Neuronal stem cell (in vitro differentiated cells): ENCODE measurements around the gene PNPLA3. TPM values are rescaled to one million over a fixed set of nuclear protein-coding genes. Genes with fewer than 3 reads are reported as not detected.
A peak's percentile ranks its signal among the peaks of the same experiment; 100 is the strongest.

Experiments used
- DNase-seq: peaks from one replicate; pipeline ENCODE4 v3.0.0-alpha.2; 2013; ENCODE audit warnings: low spot score
- H2AFZ ChIP-seq: one replicate; pipeline ENCODE4 v1.6.1; 2013; ENCODE audit warnings: mild to moderate bottlenecking, low read length, inconsistent platforms
- H2AK5ac ChIP-seq: 2 replicates; pipeline ENCODE4 v1.6.1; 2013; ENCODE audit warnings: low read depth, mild to moderate bottlenecking, inconsistent platforms, low read length, moderate library complexity, mixed read lengths
- H2BK120ac ChIP-seq: 2 replicates; pipeline ENCODE4 v1.6.1; 2013; ENCODE audit warnings: low read depth, mild to moderate bottlenecking, inconsistent platforms, low read length, moderate library complexity, mixed read lengths
- H2BK12ac ChIP-seq: one replicate; pipeline ENCODE4 v1.6.1; 2013; ENCODE audit warnings: low read length, inconsistent platforms
- H2BK15ac ChIP-seq: 2 replicates; pipeline ENCODE4 v1.6.1; 2013; ENCODE audit warnings: mild to moderate bottlenecking, low read length, inconsistent platforms, mixed read lengths
- H2BK5ac ChIP-seq: one replicate; pipeline ENCODE4 v1.6.1; 2013; ENCODE audit warnings: inconsistent platforms, mild to moderate bottlenecking, low read length, moderate library complexity
- H3K14ac ChIP-seq: one replicate; pipeline ENCODE4 v1.6.1; 2013; ENCODE audit warnings: low read length, inconsistent platforms
- H3K18ac ChIP-seq: 2 replicates; pipeline ENCODE4 v1.6.1; 2013; ENCODE audit warnings: low read length, inconsistent platforms
- H3K23ac ChIP-seq: 2 replicates; pipeline ENCODE4 v1.6.1; 2013; ENCODE audit warnings: low read depth, mild to moderate bottlenecking, mixed read lengths, low read length, inconsistent platforms; ENCODE audit not compliant: poor library complexity
- H3K27ac ChIP-seq: replicated peaks from 3 replicates; pipeline ENCODE4 v1.5.1; 2013; ENCODE audit warnings: low read length, inconsistent platforms
- H3K27me3 ChIP-seq, 3 experiments: 2 replicates each; pipeline ENCODE4 v1.6.1; 2013; ENCODE audit warnings: low read length in 3 of 3, mild to moderate bottlenecking in 2 of 3, inconsistent platforms in 1 of 3, low read depth in 1 of 3, mixed read lengths in 1 of 3, moderate library complexity in 1 of 3; ENCODE audit not compliant: control insufficient read depth in 3 of 3, insufficient read depth in 3 of 3
- H3K36me3 ChIP-seq, 2 donors: replicated peaks in 1 of 2; 2 replicates each; pipeline ENCODE4 v1.6.1; 2013; ENCODE audit warnings: low read length in 2 of 2; ENCODE audit not compliant: control insufficient read depth in 2 of 2, insufficient read depth in 2 of 2
- H3K4ac ChIP-seq: 2 replicates; pipeline ENCODE4 v1.6.1; 2013; ENCODE audit warnings: inconsistent platforms, mild to moderate bottlenecking, low read length, moderate library complexity
- H3K4me1 ChIP-seq, 2 donors: 1 replicate in 1 of 2; 2 replicates in 1 of 2; pipeline ENCODE4 v1.6.1; 2013; ENCODE audit warnings: low read length in 2 of 2, low read depth in 1 of 2; ENCODE audit not compliant: control insufficient read depth in 2 of 2, insufficient read depth in 1 of 2
- H3K4me2 ChIP-seq: one replicate; pipeline ENCODE4 v1.6.1; 2013; ENCODE audit warnings: mild to moderate bottlenecking, low read length, inconsistent platforms; ENCODE audit not compliant: insufficient read depth, poor library complexity, severe bottlenecking
- H3K4me3 ChIP-seq, 2 donors: 2 replicates each; pipeline ENCODE4 v1.5.1; 2013; ENCODE audit warnings: low read length in 2 of 2, mild to moderate bottlenecking in 2 of 2, inconsistent platforms in 1 of 2, moderate library complexity in 1 of 2
- H3K79me1 ChIP-seq: one replicate; pipeline ENCODE4 v1.6.1; 2013; ENCODE audit warnings: low read depth, mild to moderate bottlenecking, inconsistent platforms, low read length, moderate library complexity
- H3K9ac ChIP-seq: one replicate; pipeline ENCODE4 v1.6.1; 2013; ENCODE audit warnings: mild to moderate bottlenecking, low read depth, low read length, inconsistent platforms; ENCODE audit not compliant: poor library complexity
- H3K9me3 ChIP-seq, 2 donors: replicated peaks in 1 of 2; 2 replicates each; pipeline versions ENCODE3 to v1.6.1; 2013; ENCODE audit warnings: low read length in 2 of 2, mild to moderate bottlenecking in 2 of 2, inconsistent platforms in 1 of 2, low read depth in 1 of 2, mixed read lengths in 1 of 2, moderate library complexity in 1 of 2; ENCODE audit not compliant: control insufficient read depth in 2 of 2, insufficient read depth in 1 of 2
- H4K8ac ChIP-seq: one replicate; pipeline ENCODE4 v1.6.1; 2013; ENCODE audit warnings: low read depth, mild to moderate bottlenecking, inconsistent platforms, low read length, moderate library complexity
- H4K91ac ChIP-seq: one replicate; pipeline ENCODE4 v1.6.1; 2013; ENCODE audit warnings: low read length, low read depth, mild to moderate bottlenecking, inconsistent platforms; ENCODE audit not compliant: poor library complexity
- WGBS, 2 donors: extraction: QIAGEN DNeasy Blood & Tissue Kit; methylation state at CpG; one replicate each; pipeline ENCODE4 v1.1.7; 2013; ENCODE audit warnings: missing lambda C conversion rate in 2 of 2, mixed read lengths in 1 of 2; ENCODE audit not compliant: insufficient read length in 2 of 2, insufficient replicate concordance in 1 of 2; ENCODE audit errors: extremely low coverage in 2 of 2; 5-methylcytosine and 5-hydroxymethylcytosine counted together
- polyA plus RNA-seq, 2 experiments: library from polyadenylated mRNA; stranded (reverse); fragments of 200-250 nt; gene quantifications; one replicate each; pipeline ENCODE4 v1.2.3, GENCODE V29; 2013

Gene PNPLA3
- polyA plus RNA-seq (2013, experiment 1 of 2), result 11.0 TPM
- polyA plus RNA-seq (2013, experiment 2 of 2), result 11.6 TPM

- peaks cover 21 to 27% of the 10 kb centered on the region in 2 donors for H3K4me1 ChIP-seq
- peak within 1 kb of the TSS; percentile 98 for H2AFZ ChIP-seq
- H4K8ac ChIP-seq, result no peak within 1 kb of the TSS
- peak within 1 kb of the TSS; percentile 58 for H3K27ac ChIP-seq
- peak within 1 kb of the TSS; percentile 90 for H3K4me2 ChIP-seq
- no peaks in the 10 kb centered on the region for H3K9me3 ChIP-seq
- no CpG with 5 or more reads among the region's 100 CpGs for WGBS, 2 donors
- H2BK120ac ChIP-seq, result peak within 1 kb of the TSS; percentile 14
- H2BK15ac ChIP-seq, result peak within 1 kb of the TSS; percentile 77
- peak within 1 kb of the TSS; percentile 96 for H3K23ac ChIP-seq
- H2BK5ac ChIP-seq, result peak within 1 kb of the TSS; percentile 91
- peak within 1 kb of the TSS; percentile 99 for H3K18ac ChIP-seq
- peaks cover 0 to 5% (median 0%) of the 10 kb centered on the region in 3 experiments for H3K27me3 ChIP-seq
- peak within 1 kb of the TSS; percentile 42 for H3K14ac ChIP-seq
- H3K9ac ChIP-seq, result peak within 1 kb of the TSS; percentile 96
- H4K91ac ChIP-seq, result peak within 1 kb of the TSS; percentile 26
- peak within 1 kb of the TSS; percentile 81 for H2AK5ac ChIP-seq
- peak within 1 kb of the TSS; percentile 75 to 93 for H3K4me3 ChIP-seq
- DNase-seq, result peak; percentile 91
- peak within 1 kb of the TSS; percentile 95 for H2BK12ac ChIP-seq
- H3K36me3 ChIP-seq, result peaks cover 11 to 17% of the 10 kb centered on the region in 2 donors
- H3K4ac ChIP-seq, result no peak within 1 kb of the TSS
- peaks cover 5% of the 10 kb centered on the region for H3K79me1 ChIP-seq
These were observed at the start of gene PNPLA3 for GRCh38 chr22:43923631-43924464. Gene PNPLA3, plus strand, starts transcription at chr22:43923805. Its CDS starts 107 bp downstream, at chr22:43923912.

- no peak overlapping the region for H2BK15ac ChIP-seq
- no peak overlapping the region for H2BK120ac ChIP-seq
- no peak overlapping the region for H3K9ac ChIP-seq
- no peak overlapping the region for H2AFZ ChIP-seq
- H2AK5ac ChIP-seq, result no peak overlapping the region
- H3K27me3 ChIP-seq, result peaks cover 0 to 28% (median 0%) of the 10 kb centered on the region in 3 experiments
- H2BK12ac ChIP-seq, result no peak overlapping the region
- whole genome bisulfite sequencing, 2 donors, result no CpG with 5 or more reads among the region's 5 CpGs
- H3K18ac ChIP-seq, result no peak overlapping the region
- peaks cover 0 to 6% of the 10 kb centered on the region in 2 donors for H3K4me1 ChIP-seq
- no peaks in the 10 kb centered on the region for H3K36me3 ChIP-seq
- H3K4ac ChIP-seq, result no peak overlapping the region
- peaks cover 3% of the 10 kb centered on the region for H3K79me1 ChIP-seq
- no peak overlapping the region for H3K4me3 ChIP-seq
- no peak overlapping the region for H4K91ac ChIP-seq
- H4K8ac ChIP-seq, result no peak overlapping the region
- no peak overlapping the region for H3K23ac ChIP-seq
- no peaks in the 10 kb centered on the region for H3K9me3 ChIP-seq
- H2BK5ac ChIP-seq, result peak overlapping the region; percentile 39
- no peak overlapping the region for H3K14ac ChIP-seq
- no peak overlapping the region for H3K27ac ChIP-seq
- DNase-seq, result no peak
- H3K4me2 ChIP-seq, result no peak overlapping the region
These were observed 46.6 kb upstream of the PNPLA3 start for GRCh38 chr22:43876866-43877509.

- H4K91ac ChIP-seq, result no peak overlapping the region
- H4K8ac ChIP-seq, result no peak overlapping the region
- H2AK5ac ChIP-seq, result no peak overlapping the region
- H3K4me1 ChIP-seq, result peaks cover 0 to 6% of the 10 kb centered on the region in 2 donors
- no peak overlapping the region for H2BK120ac ChIP-seq
- peak overlapping the region; percentile 30 for H3K18ac ChIP-seq
- no peak overlapping the region for H2AFZ ChIP-seq
- no peak overlapping the region for H3K23ac ChIP-seq
- no peak overlapping the region for H2BK15ac ChIP-seq
- H3K9ac ChIP-seq, result no peak overlapping the region
- no peak overlapping the region for H3K4ac ChIP-seq
- H3K36me3 ChIP-seq, result no peaks in the 10 kb centered on the region
- no peak overlapping the region for H3K4me3 ChIP-seq
- H3K14ac ChIP-seq, result no peak overlapping the region
- H3K79me1 ChIP-seq, result peaks cover 3% of the 10 kb centered on the region
- H2BK5ac ChIP-seq, result no peak overlapping the region
- no peak overlapping the region for H2BK12ac ChIP-seq
- no peaks in the 10 kb centered on the region for H3K9me3 ChIP-seq
- WGBS, 2 donors, result no CpG with 5 or more reads among the region's 12 CpGs
- DNase-seq, result no peak
- H3K4me2 ChIP-seq, result no peak overlapping the region
- peaks cover 0 to 28% (median 0%) of the 10 kb centered on the region in 3 experiments for H3K27me3 ChIP-seq
- no peak overlapping the region for H3K27ac ChIP-seq
These were observed 45.4 kb upstream of the PNPLA3 start for GRCh38 chr22:43878079-43878795.
